Nephron progenitor cell (in vitro differentiated cells): Measurements from ENCODE around the gene WDR46.

Experiments
- DNase-seq: peaks from one replicate; pipeline ENCODE4 v3.0.0; 2021
- H3K27ac Mint-ChIP-seq: 2 replicates; pipeline ENCODE4 v1.8.0; 2021; ENCODE audit warnings: mild to moderate bottlenecking, moderate library complexity, mixed read lengths
- H3K27me3 Mint-ChIP-seq: 2 replicates; pipeline ENCODE4 v1.8.0; 2021; ENCODE audit warnings: mild to moderate bottlenecking, low read depth, mixed read lengths; ENCODE audit not compliant: poor library complexity
- H3K36me3 Mint-ChIP-seq: 2 replicates; pipeline ENCODE4 v1.8.0; 2021; ENCODE audit warnings: low read depth, mixed read lengths
- H3K4me1 Mint-ChIP-seq: 2 replicates; pipeline ENCODE4 v1.8.0; 2021; ENCODE audit warnings: mixed read lengths
- H3K4me3 Mint-ChIP-seq: 2 replicates; pipeline ENCODE4 v1.8.0; 2021; ENCODE audit warnings: mild to moderate bottlenecking, moderate library complexity, mixed read lengths
- H3K9me3 Mint-ChIP-seq: 2 replicates; pipeline ENCODE4 v1.8.0; 2021; ENCODE audit warnings: mild to moderate bottlenecking, moderate library complexity, mixed read lengths
- TF ChIP-seq, protein P1 (sequence below): fragments of 200-600 bp; sonication (generic); IDR thresholded peaks from 2 replicates; pipeline ENCODE4 v1.5.0; 2021; ENCODE audit warnings: antibody characterized with exemption

WDR46 gene

DNA sequence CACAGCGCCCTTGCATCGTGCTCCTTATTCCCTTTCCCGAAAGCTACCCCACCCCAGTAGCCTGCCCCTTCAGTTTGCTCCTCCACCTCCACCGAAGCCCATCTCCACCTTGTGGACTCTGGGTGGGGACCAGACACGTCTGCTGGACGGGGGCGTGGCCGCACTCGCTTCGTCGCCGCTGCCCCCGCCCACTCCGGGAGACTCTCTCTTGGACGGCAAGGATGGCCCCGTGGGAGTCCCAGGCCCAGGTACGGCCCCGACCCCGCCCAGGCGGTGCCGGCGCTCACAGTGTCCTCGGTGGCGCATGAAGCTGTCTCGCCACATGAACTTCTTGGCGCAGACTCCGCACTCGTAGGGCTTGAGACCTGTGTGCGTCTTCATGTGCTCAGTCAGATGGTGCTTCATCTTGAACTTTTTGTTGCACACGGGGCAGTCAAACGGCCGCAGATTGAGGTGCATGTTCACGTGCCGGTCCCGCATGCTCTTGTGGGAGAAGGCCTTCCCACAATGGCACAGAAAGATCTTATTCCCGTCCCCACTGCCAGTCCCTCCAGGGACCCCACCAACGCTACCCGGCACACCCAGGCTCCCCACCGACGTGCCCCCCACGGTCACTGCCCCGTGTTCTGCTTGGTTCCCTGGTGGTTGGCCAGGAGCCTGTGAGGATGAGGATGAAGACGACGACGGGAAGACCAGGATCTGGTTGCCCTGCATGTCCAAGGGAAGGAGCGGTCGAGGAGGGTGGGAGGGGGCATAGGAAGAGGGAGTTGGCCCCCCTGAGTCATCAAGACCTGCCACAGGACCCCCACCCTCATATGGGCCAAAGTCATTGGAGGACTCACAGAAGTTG is 26.1 kb upstream of the WDR46 start:
- no peaks in the 10 kb centered on the region for H3K9me3 Mint-ChIP-seq
- H3K27ac Mint-ChIP-seq = no peak overlapping the region
- peaks cover 54% of the 10 kb centered on the region for H3K27me3 Mint-ChIP-seq
- H3K36me3 Mint-ChIP-seq = peaks cover 21% of the 10 kb centered on the region
- DNase-seq = no peak
- H3K4me3 Mint-ChIP-seq = peak overlapping the region; percentile 90
- TF ChIP-seq, protein P1, sequence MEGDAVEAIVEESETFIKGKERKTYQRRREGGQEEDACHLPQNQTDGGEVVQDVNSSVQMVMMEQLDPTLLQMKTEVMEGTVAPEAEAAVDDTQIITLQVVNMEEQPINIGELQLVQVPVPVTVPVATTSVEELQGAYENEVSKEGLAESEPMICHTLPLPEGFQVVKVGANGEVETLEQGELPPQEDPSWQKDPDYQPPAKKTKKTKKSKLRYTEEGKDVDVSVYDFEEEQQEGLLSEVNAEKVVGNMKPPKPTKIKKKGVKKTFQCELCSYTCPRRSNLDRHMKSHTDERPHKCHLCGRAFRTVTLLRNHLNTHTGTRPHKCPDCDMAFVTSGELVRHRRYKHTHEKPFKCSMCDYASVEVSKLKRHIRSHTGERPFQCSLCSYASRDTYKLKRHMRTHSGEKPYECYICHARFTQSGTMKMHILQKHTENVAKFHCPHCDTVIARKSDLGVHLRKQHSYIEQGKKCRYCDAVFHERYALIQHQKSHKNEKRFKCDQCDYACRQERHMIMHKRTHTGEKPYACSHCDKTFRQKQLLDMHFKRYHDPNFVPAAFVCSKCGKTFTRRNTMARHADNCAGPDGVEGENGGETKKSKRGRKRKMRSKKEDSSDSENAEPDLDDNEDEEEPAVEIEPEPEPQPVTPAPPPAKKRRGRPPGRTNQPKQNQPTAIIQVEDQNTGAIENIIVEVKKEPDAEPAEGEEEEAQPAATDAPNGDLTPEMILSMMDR = no peak
- H3K4me1 Mint-ChIP-seq = peaks cover 82% of the 10 kb centered on the region

DNA sequence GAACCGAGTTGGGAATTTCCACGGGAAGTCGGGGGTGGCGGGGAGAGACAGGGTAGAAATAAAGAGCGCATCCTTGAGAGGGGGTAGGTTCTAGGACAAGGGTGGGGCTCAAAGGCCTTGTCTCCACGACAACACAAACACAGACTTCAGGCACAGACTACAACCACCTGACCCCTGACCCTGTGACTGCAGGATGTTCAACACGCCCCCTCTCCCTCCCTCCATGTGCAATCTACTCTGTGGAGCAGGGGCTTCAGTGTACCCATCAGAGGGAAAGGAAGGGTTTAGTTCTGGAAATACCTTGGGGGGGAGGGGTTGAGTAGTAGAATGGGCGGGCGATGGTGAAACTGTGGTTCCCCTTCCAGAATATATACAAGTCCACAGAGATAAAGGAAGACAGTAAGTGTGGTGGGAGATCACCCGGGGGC is 25.5 kb upstream of the WDR46 start:
- DNase-seq = peak; percentile 40
- H3K4me3 Mint-ChIP-seq = peak overlapping the region; percentile 90
- H3K9me3 Mint-ChIP-seq = no peaks in the 10 kb centered on the region
- peaks cover 15% of the 10 kb centered on the region for H3K36me3 Mint-ChIP-seq
- H3K27me3 Mint-ChIP-seq = peaks cover 55% of the 10 kb centered on the region
- H3K4me1 Mint-ChIP-seq = peaks cover 75% of the 10 kb centered on the region
- TF ChIP-seq, protein P1 = no peak
- no peak overlapping the region for H3K27ac Mint-ChIP-seq

DNA sequence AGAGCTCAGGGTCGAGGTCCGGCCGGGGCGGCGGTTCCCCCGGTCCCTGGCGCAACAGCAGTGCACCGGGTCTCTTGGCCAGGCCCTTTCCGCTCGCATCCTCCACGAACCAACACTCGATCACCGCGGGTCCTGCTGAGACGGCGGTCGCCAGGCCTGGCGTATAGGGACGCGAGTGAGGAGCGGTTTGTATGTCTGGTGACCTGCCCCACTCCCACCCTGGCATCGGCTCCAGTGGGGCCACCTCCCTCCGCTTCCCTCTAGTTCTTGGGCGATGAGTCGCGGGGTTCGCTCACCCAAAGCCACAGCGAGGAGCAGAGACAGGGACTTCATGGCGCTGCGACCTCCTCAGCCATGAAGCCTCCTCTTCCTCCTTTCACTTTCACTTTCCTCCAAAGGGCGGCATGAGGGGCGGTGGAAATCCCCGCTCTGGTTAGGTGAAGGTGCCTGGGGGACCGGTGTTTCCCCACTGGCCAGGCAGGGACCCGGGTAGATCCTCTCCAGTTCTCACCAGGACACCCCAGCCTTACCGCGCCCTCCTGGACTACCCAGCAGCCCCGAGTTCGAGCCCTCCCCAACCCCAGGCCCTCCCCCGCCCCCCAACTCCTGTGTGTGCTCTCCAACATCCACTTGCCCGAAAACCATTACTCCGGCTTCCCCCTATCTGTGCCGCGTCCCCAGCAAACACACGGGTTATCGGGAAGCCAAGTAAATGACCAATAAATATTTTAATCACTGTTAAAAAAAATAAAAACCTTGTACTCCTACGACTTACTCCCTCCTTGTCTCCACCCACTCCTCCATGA is 24.9 kb upstream of the WDR46 start, which contains the start of gene TAPBP:
TSS of gene TAPBP (minus strand) at position 370 of the 806 bp plus-strand sequence. CDS start at position 333, 37 bp downstream.
- H3K27me3 Mint-ChIP-seq = peaks cover 55% of the 10 kb centered on the region
- DNase-seq = peak; percentile 51
- peak within 1 kb of the TSS; percentile 90 for H3K4me3 Mint-ChIP-seq
- TF ChIP-seq, protein P1 = no peak
- peaks cover 9% of the 10 kb centered on the region for H3K36me3 Mint-ChIP-seq
- peak within 1 kb of the TSS; percentile 73 for H3K27ac Mint-ChIP-seq
- H3K4me1 Mint-ChIP-seq = peaks cover 69% of the 10 kb centered on the region
- H3K9me3 Mint-ChIP-seq = no peaks in the 10 kb centered on the region

DNA sequence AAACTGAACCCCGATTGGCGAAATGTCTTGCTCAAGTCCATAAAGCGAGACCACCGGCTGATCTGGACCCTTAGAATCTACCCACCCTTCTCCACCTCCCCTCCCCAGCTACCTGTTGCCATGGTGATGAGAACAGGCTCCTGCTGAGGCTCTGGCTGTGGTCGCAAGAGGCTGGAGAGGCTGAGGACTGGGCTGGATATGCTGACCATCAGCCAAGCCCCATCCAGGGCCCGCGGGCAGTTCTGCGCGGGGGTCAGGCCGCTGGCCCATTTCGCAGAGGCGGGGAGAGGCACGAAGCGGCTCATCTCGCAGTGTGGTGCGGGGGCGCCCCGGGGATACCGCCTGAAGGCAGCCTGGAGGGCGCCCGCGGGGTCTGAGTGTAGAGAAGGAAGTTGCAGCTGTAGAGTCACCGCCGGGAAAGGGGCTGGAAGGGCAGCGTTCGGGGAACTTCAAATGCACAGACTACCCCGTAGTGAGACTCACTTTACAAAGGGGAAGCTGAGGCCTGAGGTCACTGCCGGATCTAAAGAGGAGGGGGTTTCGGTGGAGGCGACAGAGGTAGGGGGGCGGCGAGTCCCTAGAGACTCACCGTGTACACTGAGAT is 24.2 kb upstream of the WDR46 start:
- H3K4me1 Mint-ChIP-seq = peaks cover 62% of the 10 kb centered on the region
- H3K9me3 Mint-ChIP-seq = no peaks in the 10 kb centered on the region

DNA sequence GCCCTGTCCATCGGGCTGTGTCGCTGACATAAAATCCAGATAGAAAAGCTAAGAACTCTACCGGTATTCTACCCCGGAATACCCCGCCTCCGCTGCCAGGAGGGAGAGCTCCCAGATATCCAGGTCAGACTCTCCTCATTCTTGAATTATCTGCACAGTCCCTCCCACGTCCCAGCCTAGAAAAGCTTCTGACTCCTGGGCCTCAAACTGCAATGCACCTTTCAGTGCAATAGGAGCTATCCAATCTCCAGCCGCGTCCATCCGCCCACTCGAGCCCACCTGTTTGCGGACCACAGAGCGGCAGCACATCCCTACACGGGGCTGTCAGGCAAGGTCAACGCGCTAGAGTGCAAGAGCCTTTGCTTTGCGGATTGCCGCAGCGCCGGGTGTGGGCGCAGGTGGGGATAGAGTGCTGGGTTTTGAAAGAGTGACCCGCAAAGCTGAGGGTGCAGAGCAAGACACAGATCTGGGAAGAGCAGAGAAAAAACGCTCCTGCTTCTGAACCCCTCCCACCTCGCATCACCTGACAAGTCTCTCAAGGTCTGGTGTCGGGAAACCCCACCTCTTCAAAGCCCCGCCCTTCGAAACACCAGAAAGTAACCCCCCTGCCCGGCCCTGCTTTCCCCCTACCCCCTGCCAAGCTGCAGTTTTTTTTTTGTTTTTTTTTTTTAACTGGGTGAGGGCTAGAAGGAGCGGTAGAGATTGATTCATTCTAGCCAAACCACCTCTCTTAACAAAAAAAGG is 23.5 kb upstream of the WDR46 start:
- H3K27ac Mint-ChIP-seq = no peak overlapping the region
- H3K4me3 Mint-ChIP-seq = peak overlapping the region; percentile 90
- H3K27me3 Mint-ChIP-seq = peaks cover 52% of the 10 kb centered on the region
- H3K4me1 Mint-ChIP-seq = peaks cover 57% of the 10 kb centered on the region
- no peaks in the 10 kb centered on the region for H3K9me3 Mint-ChIP-seq
- no peaks in the 10 kb centered on the region for H3K36me3 Mint-ChIP-seq
- peak; percentile 49 for DNase-seq
- TF ChIP-seq, protein P1 = no peak

More for the DNA sequence above, 24.2 kb upstream of the WDR46 start:
- H3K36me3 Mint-ChIP-seq = peaks cover 2% of the 10 kb centered on the region
- peak overlapping the region; percentile 90 for H3K4me3 Mint-ChIP-seq
- peak; percentile 44 for DNase-seq
- peaks cover 55% of the 10 kb centered on the region for H3K27me3 Mint-ChIP-seq
- H3K27ac Mint-ChIP-seq = peak overlapping the region; percentile 73
- TF ChIP-seq, protein P1 = no peak
